ENCODE measurements around the gene MAP7.

The MAP7 gene

GRCh38 chr6:136474241-136474640, 76.0 kb downstream of the MAP7 start:
- DNase-seq (ENCODE audit: insufficient read length) (no peak), FAIRE-seq (no peak)
- TF ChIP-seq TAF1 (IDR thresholded peaks at IDR 0.05; ENCODE audit: borderline replicate concordance, low read depth, low read length) (no peak), POLR2AphosphoS5 (IDR thresholded peaks at IDR 0.05; ENCODE audit: low read depth, low read length) (no peak)

- DNase-seq (ENCODE audit: insufficient read length) (no peak), FAIRE-seq (no peak)
- no peak for TF ChIP-seq POLR2AphosphoS5 (IDR thresholded peaks at IDR 0.05; ENCODE audit: low read depth, low read length)
- no peak for TF ChIP-seq POLR2A (IDR thresholded peaks at IDR 0.05; ENCODE audit: low read depth, low read length)
- no peak for TF ChIP-seq TAF1 (IDR thresholded peaks at IDR 0.05; ENCODE audit: borderline replicate concordance, low read depth, low read length)
Observed at GRCh38 chr6:136471922-136472321, 78.3 kb downstream of the MAP7 start.

GRCh38 chr6:136471372-136471771, 78.8 kb downstream of the MAP7 start:
- no peak for TF ChIP-seq TAF1 (IDR thresholded peaks at IDR 0.05; ENCODE audit: borderline replicate concordance, low read depth, low read length)
- no peak for TF ChIP-seq POLR2A (IDR thresholded peaks at IDR 0.05; ENCODE audit: low read depth, low read length)
- TF ChIP-seq POLR2AphosphoS5 (IDR thresholded peaks at IDR 0.05; ENCODE audit: low read depth, low read length) = no peak
- FAIRE-seq = no peak
- DNase-seq (ENCODE audit: insufficient read length) = no peak

GRCh38 chr6:136470044-136470443, 80.2 kb downstream of the MAP7 start:
- no peak for FAIRE-seq
- TF ChIP-seq POLR2AphosphoS5 (IDR thresholded peaks at IDR 0.05; ENCODE audit: low read depth, low read length) (no peak), POLR2A (IDR thresholded peaks at IDR 0.05; ENCODE audit: low read depth, low read length) (no peak), TAF1 (IDR thresholded peaks at IDR 0.05; ENCODE audit: borderline replicate concordance, low read depth, low read length) (no peak)

GRCh38 chr6:136469154-136469553, 81.1 kb downstream of the MAP7 start:
- DNase-seq (ENCODE audit: insufficient read length) = no peak
- no peak for FAIRE-seq
- TF ChIP-seq POLR2A (IDR thresholded peaks at IDR 0.05; ENCODE audit: low read depth, low read length) (no peak), TAF1 (IDR thresholded peaks at IDR 0.05; ENCODE audit: borderline replicate concordance, low read depth, low read length) (no peak), POLR2AphosphoS5 (IDR thresholded peaks at IDR 0.05; ENCODE audit: low read depth, low read length) (no peak)

More at GRCh38 chr6:136470044-136470443, 80.2 kb downstream of the MAP7 start:
- no peak for DNase-seq (ENCODE audit: insufficient read length)

GRCh38 chr6:136468711-136469110, 81.5 kb downstream of the MAP7 start:
- FAIRE-seq (no peak), DNase-seq (ENCODE audit: insufficient read length) (no peak)
- TF ChIP-seq TAF1 (IDR thresholded peaks at IDR 0.05; ENCODE audit: borderline replicate concordance, low read depth, low read length) = no peak
- TF ChIP-seq POLR2A (IDR thresholded peaks at IDR 0.05; ENCODE audit: low read depth, low read length) = no peak
- no peak for TF ChIP-seq POLR2AphosphoS5 (IDR thresholded peaks at IDR 0.05; ENCODE audit: low read depth, low read length)

- no peak for DNase-seq (ENCODE audit: insufficient read length)
- TF ChIP-seq POLR2A (IDR thresholded peaks at IDR 0.05; ENCODE audit: low read depth, low read length) (no peak), TAF1 (IDR thresholded peaks at IDR 0.05; ENCODE audit: borderline replicate concordance, low read depth, low read length) (no peak), POLR2AphosphoS5 (IDR thresholded peaks at IDR 0.05; ENCODE audit: low read depth, low read length) (no peak)
- no peak for FAIRE-seq
Observed at GRCh38 chr6:136467186-136467585, 83.0 kb downstream of the MAP7 start.

GRCh38 chr6:136466777-136467176, 83.4 kb downstream of the MAP7 start:
- DNase-seq (ENCODE audit: insufficient read length) = no peak
- no peak for FAIRE-seq
- no peak for TF ChIP-seq TAF1 (IDR thresholded peaks at IDR 0.05; ENCODE audit: borderline replicate concordance, low read depth, low read length)
- TF ChIP-seq POLR2A (IDR thresholded peaks at IDR 0.05; ENCODE audit: low read depth, low read length) = no peak
- no peak for TF ChIP-seq POLR2AphosphoS5 (IDR thresholded peaks at IDR 0.05; ENCODE audit: low read depth, low read length)

- TF ChIP-seq POLR2A (IDR thresholded peaks at IDR 0.05; ENCODE audit: low read depth, low read length) = no peak
- TF ChIP-seq POLR2AphosphoS5 (IDR thresholded peaks at IDR 0.05; ENCODE audit: low read depth, low read length) = no peak
- DNase-seq (ENCODE audit: insufficient read length) = no peak
- no peak for FAIRE-seq
Observed at GRCh38 chr6:136465766-136466303, 84.4 kb downstream of the MAP7 start.

GRCh38 chr6:136464874-136465273, 85.3 kb downstream of the MAP7 start:
- TF ChIP-seq POLR2A (IDR thresholded peaks at IDR 0.05; ENCODE audit: low read depth, low read length) = no peak
- TF ChIP-seq POLR2AphosphoS5 (IDR thresholded peaks at IDR 0.05; ENCODE audit: low read depth, low read length) = no peak
- no peak for TF ChIP-seq TAF1 (IDR thresholded peaks at IDR 0.05; ENCODE audit: borderline replicate concordance, low read depth, low read length)
- FAIRE-seq (no peak), DNase-seq (ENCODE audit: insufficient read length) (no peak)

GRCh38 chr6:136464148-136464547, 86.1 kb downstream of the MAP7 start:
- DNase-seq (ENCODE audit: insufficient read length) (no peak), FAIRE-seq (no peak)
- TF ChIP-seq TAF1 (IDR thresholded peaks at IDR 0.05; ENCODE audit: borderline replicate concordance, low read depth, low read length) = no peak
- no peak for TF ChIP-seq POLR2AphosphoS5 (IDR thresholded peaks at IDR 0.05; ENCODE audit: low read depth, low read length)
- TF ChIP-seq POLR2A (IDR thresholded peaks at IDR 0.05; ENCODE audit: low read depth, low read length) = no peak

- no peak for TF ChIP-seq TAF1 (IDR thresholded peaks at IDR 0.05; ENCODE audit: borderline replicate concordance, low read depth, low read length)
- no peak for TF ChIP-seq POLR2A (IDR thresholded peaks at IDR 0.05; ENCODE audit: low read depth, low read length)
- DNase-seq (ENCODE audit: insufficient read length) (no peak), FAIRE-seq (no peak)
Observed at GRCh38 chr6:136463743-136464142, 86.5 kb downstream of the MAP7 start.

Data from GM12892 (cell line).